Astrocyte of the spinal cord (primary cell): Measurements from ENCODE around the gene EXOC6B.

Experiments
- DNase-seq: peaks from one replicate; pipeline ENCODE4 v3.0.0; 2011; ENCODE audit warnings: low read depth, low spot score
- H3K4me3 ChIP-seq: 2 replicates; pipeline ENCODE4 v1.5.1; 2011; ENCODE audit warnings: low read depth, mild to moderate bottlenecking, low read length, moderate library complexity
- CTCF ChIP-seq: IDR thresholded peaks from 2 replicates; pipeline ENCODE4 v1.5.1; 2012; ENCODE audit warnings: low read depth, mild to moderate bottlenecking, low read length, inconsistent platforms
- in situ Hi-C: cut with HindIII; loops from 2 replicates; pipeline ENCODE4 v1.10.0; 2017; ENCODE audit warnings: low sequenced_read_pairs

Gene EXOC6B

GRCh38 chr2:72833084-72833714 lies 7.4 kb upstream of the EXOC6B start:
- DNase-seq, result no peak
- no peak overlapping the region for H3K4me3 ChIP-seq
- in situ Hi-C loops, result no loop called here
- TF ChIP-seq CTCF, result no peak

- no peak for DNase-seq
- in situ Hi-C loops, result no loop called here
- no peak for TF ChIP-seq CTCF
- no peak overlapping the region for H3K4me3 ChIP-seq
These were observed 4.4 kb upstream of the EXOC6B start for GRCh38 chr2:72830273-72830672.

- H3K4me3 ChIP-seq, result no peak overlapping the region
- no peak for DNase-seq
- in situ Hi-C loops, result no loop called here
- no peak for TF ChIP-seq CTCF
These were observed 3.1 kb upstream of the EXOC6B start for GRCh38 chr2:72828840-72829507.

GRCh38 chr2:72827966-72828646 lies 2.3 kb upstream of the EXOC6B start:
- H3K4me3 ChIP-seq, result no peak overlapping the region
- no peak for TF ChIP-seq CTCF
- in situ Hi-C loops, result no loop called here
- DNase-seq, result peak; percentile 32

- TF ChIP-seq CTCF, result no peak
- no peak overlapping the region for H3K4me3 ChIP-seq
- DNase-seq, result no peak
- in situ Hi-C loops, result no loop called here
These were observed 1.7 kb upstream of the EXOC6B start for GRCh38 chr2:72827487-72827886.

- DNase-seq, result no peak
- peak overlapping the region; percentile 82 for H3K4me3 ChIP-seq
- in situ Hi-C loops, result no loop called here
- no peak for TF ChIP-seq CTCF
These were observed 284 bp upstream of the EXOC6B start for GRCh38 chr2:72826156-72826477.
